Heart left ventricle (tissue), 13 donors: ENCODE measurements around the gene CARD10.

Source experiments
- CTCF ChIP-seq, 12 donors: fragments of 200-600 bp; sonication (generic) in 4 of 12; IDR thresholded peaks; one replicate each; pipeline versions ENCODE4 v1.5.0 to v1.8.0; 2018 to 2022; ENCODE audit warnings: antibody characterized with exemption in 12 of 12, mild to moderate bottlenecking in 5 of 12
- POLR2A ChIP-seq, 2 donors: fragments of 450-650 bp; IDR thresholded peaks; one replicate each; pipeline ENCODE4 v1.6.1; 2017; ENCODE audit warnings: antibody characterized with exemption in 2 of 2, mild to moderate bottlenecking in 2 of 2, moderate library complexity in 2 of 2
- donor health status: ischemic (EF 13 %, LVEDD 7.1; RV severe dilation, severe dysfunction).
- donor health status: DM: no; HTN: yes; CAD: no.
- donor health status: DM: no; HTN: no; CAD: no.
- donor health status: ischemic (EF 25% LVEDD 6.9; RV normal size, moderate dysfunction).
- donor health status: ischemic (EF 25% LVEDD 5.7; RV mildly dilated, moderate dysfunction).
- donor health status: ischemic (EF 35%, LVEDD 5.7; RV mildly dilated, moderate dysfunction).
- donor health status: nonischemic (EF 11% LVEDD 7.7; RV severe dilation, severe dysfunction).
- donor health status: DM: yes; HTN: yes; CAD: no.
- donor health status: PGD.
- donor health status: ischemic (EF 29% LVEDD 5.4; RV normal size, mild dysfunction).
- donor health status: nonischemic (EF 23%, LVEDD 6.1; RV moderate dilation, normal function).

GRCh38 chr22:37519268-37520195, at the start of gene CARD10:
- TF ChIP-seq CTCF (IDR thresholded peaks at IDR 0.05) (no peak), POLR2A (IDR thresholded peaks at IDR 0.05) (peak in 1 of 2 donors; percentile 14)
